C4-2B (cell line): ENCODE measurements around the gene NTRK2.

Source experiments
- H3K27ac ChIP-seq: fragments of 450-650 bp; 2 replicates; pipeline ENCODE4 v1.5.1; 2017
- ZFX ChIP-seq: fragments of 450-650 bp; IDR thresholded peaks from 2 replicates; pipeline ENCODE4 v1.6.1; 2017
- TF ChIP-seq, protein P1 (sequence below): fragments of 450-650 bp; conservative IDR thresholded peaks from 2 replicates; pipeline ENCODE4 v1.5.1; 2017; ENCODE audit warnings: mild to moderate bottlenecking

Gene NTRK2

DNA sequence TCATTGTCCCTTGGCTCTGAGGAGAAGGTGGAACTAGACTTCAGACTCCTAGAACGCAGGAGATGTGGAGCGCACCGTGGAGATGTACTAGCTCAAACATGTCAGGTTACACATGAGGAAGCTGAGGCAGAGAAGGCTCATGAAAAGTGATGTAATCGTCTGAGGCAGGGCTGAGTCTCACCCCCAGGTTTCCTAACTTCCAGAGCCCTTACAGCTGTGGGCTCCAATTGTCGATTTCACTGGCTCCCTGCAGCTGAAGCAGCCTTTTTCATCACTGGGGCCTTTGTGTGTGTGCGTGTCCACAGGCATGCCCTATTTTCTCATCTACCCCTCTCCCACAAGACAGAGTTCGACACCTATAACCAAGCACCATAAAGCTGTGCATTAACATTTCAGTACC lies 370.6 kb downstream of the NTRK2 start:
- no peak for TF ChIP-seq ZFX
- TF ChIP-seq, protein P1, sequence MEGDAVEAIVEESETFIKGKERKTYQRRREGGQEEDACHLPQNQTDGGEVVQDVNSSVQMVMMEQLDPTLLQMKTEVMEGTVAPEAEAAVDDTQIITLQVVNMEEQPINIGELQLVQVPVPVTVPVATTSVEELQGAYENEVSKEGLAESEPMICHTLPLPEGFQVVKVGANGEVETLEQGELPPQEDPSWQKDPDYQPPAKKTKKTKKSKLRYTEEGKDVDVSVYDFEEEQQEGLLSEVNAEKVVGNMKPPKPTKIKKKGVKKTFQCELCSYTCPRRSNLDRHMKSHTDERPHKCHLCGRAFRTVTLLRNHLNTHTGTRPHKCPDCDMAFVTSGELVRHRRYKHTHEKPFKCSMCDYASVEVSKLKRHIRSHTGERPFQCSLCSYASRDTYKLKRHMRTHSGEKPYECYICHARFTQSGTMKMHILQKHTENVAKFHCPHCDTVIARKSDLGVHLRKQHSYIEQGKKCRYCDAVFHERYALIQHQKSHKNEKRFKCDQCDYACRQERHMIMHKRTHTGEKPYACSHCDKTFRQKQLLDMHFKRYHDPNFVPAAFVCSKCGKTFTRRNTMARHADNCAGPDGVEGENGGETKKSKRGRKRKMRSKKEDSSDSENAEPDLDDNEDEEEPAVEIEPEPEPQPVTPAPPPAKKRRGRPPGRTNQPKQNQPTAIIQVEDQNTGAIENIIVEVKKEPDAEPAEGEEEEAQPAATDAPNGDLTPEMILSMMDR = no peak
- no peak overlapping the region for H3K27ac ChIP-seq

DNA sequence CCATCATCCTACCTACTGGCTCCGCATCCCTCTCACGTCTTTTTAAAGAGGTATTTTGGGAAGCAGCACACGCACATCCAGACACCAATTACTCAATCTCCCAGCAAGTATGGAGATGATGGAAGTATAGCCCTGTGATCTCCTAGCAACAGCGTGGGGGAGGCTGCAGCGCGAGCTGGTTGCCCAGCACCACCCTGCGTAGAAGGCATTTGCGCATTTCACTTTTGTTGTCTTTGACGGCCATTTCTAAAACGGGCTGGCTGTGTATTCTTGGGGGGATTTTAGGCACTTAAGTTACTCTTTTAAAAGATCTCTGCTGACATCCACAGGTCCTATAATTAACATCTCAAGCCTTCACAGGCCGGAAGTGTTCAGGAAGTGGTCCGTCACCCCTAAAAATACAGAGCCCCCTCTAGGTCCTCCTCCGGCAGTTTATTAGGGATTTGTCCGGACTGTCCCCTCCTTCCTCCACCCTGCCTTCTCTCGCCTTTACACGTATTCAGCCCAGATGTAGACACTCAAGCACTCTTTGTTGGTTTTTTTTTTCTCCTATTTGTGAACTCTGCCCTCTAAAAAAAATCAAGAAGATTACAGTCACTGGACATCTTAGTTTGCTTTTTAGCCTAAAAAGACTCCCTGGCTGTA lies 371.4 kb downstream of the NTRK2 start:
- no peak for TF ChIP-seq ZFX
- TF ChIP-seq, protein P1 = no peak
- no peak overlapping the region for H3K27ac ChIP-seq

DNA sequence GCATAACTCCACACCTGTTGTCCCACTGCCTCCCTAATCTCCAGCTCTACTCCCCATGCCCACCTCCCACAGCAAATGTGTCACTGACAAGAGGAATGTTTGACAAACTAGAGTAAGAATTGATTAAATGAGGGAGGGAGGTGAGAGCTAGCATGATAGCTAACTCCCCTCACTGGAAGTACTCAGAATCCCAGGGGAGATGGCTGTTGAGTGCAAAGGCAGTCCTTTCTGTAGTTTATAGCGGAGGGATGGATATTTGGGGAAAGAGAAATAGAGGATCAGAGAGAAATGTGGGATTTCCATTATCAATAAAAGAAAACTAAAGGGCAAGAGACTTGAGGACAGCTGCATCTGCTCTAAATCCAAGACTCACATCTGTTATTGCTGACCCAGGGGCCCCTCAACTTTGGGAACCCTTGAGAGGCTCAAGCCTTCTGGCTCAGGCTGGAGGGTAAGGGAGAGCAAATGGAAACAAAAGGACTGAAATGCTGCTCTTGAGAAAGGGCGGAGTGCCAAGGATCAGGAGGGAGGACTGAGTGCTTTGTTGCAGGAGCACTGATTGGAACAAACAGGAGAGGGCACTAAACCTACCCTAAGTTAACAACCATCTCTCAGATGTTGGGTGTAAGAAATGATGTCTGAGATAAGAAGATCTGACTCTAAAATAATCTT lies 372.1 kb downstream of the NTRK2 start:
- no peak for TF ChIP-seq ZFX
- TF ChIP-seq, protein P1 = no peak
- H3K27ac ChIP-seq = no peak overlapping the region

GRCh38 chr9:85042981-85043647 lies 373.6 kb downstream of the NTRK2 start:
- TF ChIP-seq, protein P1 = no peak
- TF ChIP-seq ZFX = no peak
- H3K27ac ChIP-seq = no peak overlapping the region

- no peak overlapping the region for H3K27ac ChIP-seq
- TF ChIP-seq, protein P1 = no peak
- no peak for TF ChIP-seq ZFX
These were observed 375.7 kb downstream of the NTRK2 start for GRCh38 chr9:85045271-85045670.

DNA sequence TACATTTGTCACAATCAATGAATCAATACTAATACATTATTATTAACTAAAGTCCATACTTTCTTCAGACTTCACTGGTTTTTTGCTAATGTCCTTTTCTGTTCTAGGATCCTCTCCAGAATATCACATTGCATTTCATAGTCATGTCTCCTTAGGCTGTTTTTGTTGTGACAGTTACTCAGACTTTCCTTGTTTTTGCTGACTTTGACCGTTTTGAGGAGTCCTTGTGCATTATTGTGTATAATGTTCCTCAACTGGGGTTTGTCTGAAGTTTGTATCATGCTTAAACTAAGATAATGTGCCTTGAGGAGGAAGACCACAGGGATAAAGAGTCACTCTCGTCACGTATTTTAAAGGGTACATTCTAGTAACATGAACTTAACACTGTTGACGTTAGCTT lies 376.9 kb downstream of the NTRK2 start:
- TF ChIP-seq ZFX = no peak
- TF ChIP-seq, protein P1 = no peak
- H3K27ac ChIP-seq = no peak overlapping the region

GRCh38 chr9:85053206-85053786 lies 383.8 kb downstream of the NTRK2 start:
- H3K27ac ChIP-seq = no peak overlapping the region
- TF ChIP-seq ZFX = no peak
- TF ChIP-seq, protein P1 = no peak
